Measurements from ENCODE around the gene TBXAS1. TPM values are rescaled to one million over a fixed set of nuclear protein-coding genes. Genes with fewer than 3 reads are reported as not detected.

TBXAS1 gene
- total RNA-seq, 2 donors from 2014 or later = 12.0 to 17.0 TPM

GRCh38 chr7:139955109-139955820, 126.2 kb downstream of the TBXAS1 start:
- Histone ChIP-seq H3K36me3 (no peaks in the 10 kb centered on the region), H3K4me3 (no peak overlapping the region), H3K27me3 (no peaks in the 10 kb centered on the region), H3K27ac (no peak overlapping the region), H3K9me3 (no peaks in the 10 kb centered on the region), H3K9ac (ENCODE audit: low read depth in 2 of 2, low read length in 2 of 2) (no peak overlapping the region), H3K4me1 (no peaks in the 10 kb centered on the region)
- intact Hi-C loops (cut with DNase I) = no loop called here
- no peak for DNase-seq
- no peak for TF ChIP-seq CTCF (IDR thresholded peaks at IDR 0.05)

- Histone ChIP-seq H3K27me3 (no peaks in the 10 kb centered on the region), H3K9ac (ENCODE audit: low read depth in 2 of 2, low read length in 2 of 2) (no peak overlapping the region), H3K36me3 (no peaks in the 10 kb centered on the region), H3K27ac (no peak overlapping the region), H3K9me3 (no peaks in the 10 kb centered on the region), H3K4me3 (no peak overlapping the region), H3K4me1 (no peaks in the 10 kb centered on the region)
- TF ChIP-seq CTCF (IDR thresholded peaks at IDR 0.05) = no peak
- no peak for DNase-seq
- intact Hi-C loops (cut with DNase I) = no loop called here
Observed at GRCh38 chr7:139958599-139959284, 129.7 kb downstream of the TBXAS1 start.

- H3K9me3 ChIP-seq = no peaks in the 10 kb centered on the region
- H3K4me1 ChIP-seq = no peaks in the 10 kb centered on the region
- DNase-seq = no peak
- intact Hi-C loops (cut with DNase I) = no loop called here
- no peak for TF ChIP-seq CTCF (IDR thresholded peaks at IDR 0.05)
- H3K27ac ChIP-seq = no peak overlapping the region
- no peaks in the 10 kb centered on the region for H3K27me3 ChIP-seq
- H3K4me3 ChIP-seq = no peak overlapping the region
- H3K36me3 ChIP-seq = no peaks in the 10 kb centered on the region
- no peak overlapping the region for H3K9ac ChIP-seq (ENCODE audit: low read depth in 2 of 2, low read length in 2 of 2)
Observed at GRCh38 chr7:139959285-139959628, 130.2 kb downstream of the TBXAS1 start.

GRCh38 chr7:139959718-139960117, 130.7 kb downstream of the TBXAS1 start:
- H3K36me3 ChIP-seq = no peaks in the 10 kb centered on the region
- no peak for DNase-seq
- no peaks in the 10 kb centered on the region for H3K4me1 ChIP-seq
- intact Hi-C loops (cut with DNase I) = no loop called here
- H3K27me3 ChIP-seq = no peaks in the 10 kb centered on the region
- H3K4me3 ChIP-seq = no peak overlapping the region
- H3K9ac ChIP-seq (ENCODE audit: low read depth in 2 of 2, low read length in 2 of 2) = no peak overlapping the region
- no peak for TF ChIP-seq CTCF (IDR thresholded peaks at IDR 0.05)
- no peak overlapping the region for H3K27ac ChIP-seq
- no peaks in the 10 kb centered on the region for H3K9me3 ChIP-seq

GRCh38 chr7:139960157-139960556, 131.1 kb downstream of the TBXAS1 start:
- no peaks in the 10 kb centered on the region for H3K4me1 ChIP-seq
- H3K9me3 ChIP-seq = no peaks in the 10 kb centered on the region
- no peaks in the 10 kb centered on the region for H3K27me3 ChIP-seq
- TF ChIP-seq CTCF (IDR thresholded peaks at IDR 0.05) = no peak
- intact Hi-C loops (cut with DNase I) = no loop called here
- H3K27ac ChIP-seq = no peak overlapping the region
- no peak overlapping the region for H3K4me3 ChIP-seq
- no peak for DNase-seq
- H3K36me3 ChIP-seq = no peaks in the 10 kb centered on the region
- no peak overlapping the region for H3K9ac ChIP-seq (ENCODE audit: low read depth in 2 of 2, low read length in 2 of 2)
